ENCODE data around the gene ACP5.
A peak's percentile ranks its signal among the peaks of the same experiment; 100 is the strongest.
"Not testable (repeated sequence)": the region's sequence is repeated elsewhere in the genome, so short reads cannot be mapped to it uniquely, and the experiment has no call there.

The ACP5 gene

GRCh38 chr19:11578258-11579142, 1.1 kb upstream of the ACP5 start:
- no peak for DNase-seq (ENCODE audit: low read depth)

- DNase-seq (ENCODE audit: low read depth), result no peak
Measured at GRCh38 chr19:11576227-11576626, 1.2 kb downstream of the ACP5 start.

- no peak for DNase-seq (ENCODE audit: low read depth)
Measured at GRCh38 chr19:11574689-11575088, 2.8 kb downstream of the ACP5 start.

- DNase-seq (ENCODE audit: low read depth), result not testable (repeated sequence)
Measured at GRCh38 chr19:11573763-11574162, 3.7 kb downstream of the ACP5 start.

- DNase-seq (ENCODE audit: low read depth), result not testable (repeated sequence)
Measured at GRCh38 chr19:11573354-11573753, 4.1 kb downstream of the ACP5 start.

- no peak for DNase-seq (ENCODE audit: low read depth)
Measured at GRCh38 chr19:11570039-11570462, 7.4 kb downstream of the ACP5 start.

- no peak for DNase-seq (ENCODE audit: low read depth)
Measured at GRCh38 chr19:11566164-11566563, 11.3 kb downstream of the ACP5 start.

- DNase-seq (ENCODE audit: low read depth), result not testable (repeated sequence)
Measured at GRCh38 chr19:11565649-11565980, 11.8 kb downstream of the ACP5 start.

GRCh38 chr19:11564082-11564807, 13.2 kb downstream of the ACP5 start:
- DNase-seq (ENCODE audit: low read depth), result not testable (repeated sequence)

GRCh38 chr19:11563532-11563931, 13.9 kb downstream of the ACP5 start:
- DNase-seq (ENCODE audit: low read depth), result no peak

- DNase-seq (ENCODE audit: low read depth), result peak; percentile 71
Measured at GRCh38 chr19:11560404-11561051, 16.9 kb downstream of the ACP5 start.

- peak; percentile 98 for DNase-seq (ENCODE audit: low read depth)
Measured at GRCh38 chr19:11558881-11559828, 18.3 kb downstream of the ACP5 start, which contains the start of gene ELOF1. TSS of gene ELOF1 (minus strand) at chr19:11559230. CDS start at chr19:11554347, 4,883 bp downstream.

GRCh38 chr19:11556634-11557420, 20.6 kb downstream of the ACP5 start:
- DNase-seq (ENCODE audit: low read depth), result no peak

GRCh38 chr19:11555246-11555645, 22.2 kb downstream of the ACP5 start:
- DNase-seq (ENCODE audit: low read depth), result no peak

GRCh38 chr19:11554160-11554559, 23.3 kb downstream of the ACP5 start:
- no peak for DNase-seq (ENCODE audit: low read depth)

- no peak for DNase-seq (ENCODE audit: low read depth)
Measured at GRCh38 chr19:11552666-11553372, 24.6 kb downstream of the ACP5 start.

- no peak for DNase-seq (ENCODE audit: low read depth)
Measured at GRCh38 chr19:11551603-11552235, 25.7 kb downstream of the ACP5 start.

- no peak for DNase-seq (ENCODE audit: low read depth)
Measured at GRCh38 chr19:11550265-11550664, 27.2 kb downstream of the ACP5 start.

GRCh38 chr19:11549386-11549953, 28.0 kb downstream of the ACP5 start:
- no peak for DNase-seq (ENCODE audit: low read depth)
